Lung (tissue), 12 donors: ENCODE measurements around the gene MTUS2. TPM values are rescaled to one million over a fixed set of nuclear protein-coding genes. Genes with fewer than 3 reads are reported as not detected.

Experiments used
- ATAC-seq: fragments of 200-7000 bp; cut with Tn5 transposase; one replicate; pipeline ENCODE4 v1.9.1; 2020; ENCODE audit warnings: moderate number of reproducible peaks; ENCODE audit not compliant: insufficient read depth, low FRiP score
- DNase-seq, 3 donors: peaks; one replicate each; pipeline ENCODE4 v3.0.0-alpha.2; 2013 to 2017
- H3K27ac ChIP-seq, 2 donors: one replicate each; pipeline ENCODE4 v1.5.1; 2013; ENCODE audit warnings: mild to moderate bottlenecking in 2 of 2, moderate library complexity in 2 of 2, control low read depth in 1 of 2, inconsistent platforms in 1 of 2, low read depth in 1 of 2, low read length in 1 of 2
- H3K27me3 ChIP-seq, 3 donors: one replicate each; pipeline ENCODE4 v1.5.1; 2013; ENCODE audit warnings: low read length in 2 of 3; ENCODE audit not compliant: control insufficient read depth in 3 of 3, insufficient read depth in 3 of 3
- H3K36me3 ChIP-seq, 4 donors: one replicate each; pipeline ENCODE4 v1.5.1; 2013; ENCODE audit warnings: low read length in 4 of 4, mild to moderate bottlenecking in 1 of 4, moderate library complexity in 1 of 4; ENCODE audit not compliant: control insufficient read depth in 4 of 4, insufficient read depth in 4 of 4
- H3K4me1 ChIP-seq, 5 donors: one replicate each; pipeline ENCODE4 v1.5.1; 2013; ENCODE audit warnings: low read length in 5 of 5, mild to moderate bottlenecking in 2 of 5, moderate library complexity in 1 of 5; ENCODE audit not compliant: control insufficient read depth in 5 of 5, insufficient read depth in 5 of 5
- H3K4me3 ChIP-seq: one replicate; pipeline ENCODE4 v1.5.1; 2013; ENCODE audit warnings: mild to moderate bottlenecking, control low read depth, moderate library complexity
- H3K9ac ChIP-seq, 2 donors: one replicate each; pipeline ENCODE4 v1.5.1; 2013; ENCODE audit warnings: low read length in 2 of 2, control low read depth in 1 of 2; ENCODE audit not compliant: insufficient read depth in 1 of 2
- H3K9me3 ChIP-seq, 4 donors: one replicate each; pipeline ENCODE4 v1.5.1; 2013; ENCODE audit warnings: low read length in 3 of 4, mild to moderate bottlenecking in 1 of 4, moderate library complexity in 1 of 4; ENCODE audit not compliant: control insufficient read depth in 4 of 4, insufficient read depth in 3 of 4
- WGBS, 2 donors: extraction: QIAGEN DNeasy Blood & Tissue Kit; methylation state at CpG; one replicate each; pipeline ENCODE4 v1.1.7; 2013; 5-methylcytosine and 5-hydroxymethylcytosine counted together
- polyA plus RNA-seq, 2 donors: library from polyadenylated mRNA; stranded (reverse); fragments of 200-250 nt; gene quantifications; one replicate each; pipeline ENCODE4 v1.2.1, GENCODE V29; 2013
- total RNA-seq, 2 donors: library from RNA; depleted of rRNA in 1 of 2; stranded (reverse); fragments of >200 nt in 1 of 2; gene quantifications; one replicate each; pipeline ENCODE4 v1.2.1, GENCODE V29; 2014 to 2021
- TF ChIP-seq, protein P1 (sequence below): IDR thresholded peaks from 2 replicates; pipeline ENCODE4 v1.5.1; 2012; ENCODE audit warnings: mild to moderate bottlenecking; ENCODE audit errors: control extremely low read depth, extremely low read depth
- donor health status: control.
- donor health status: control.
- donor health status: Bipolar disorder and iron deficiency.
- donor health status: healthy.
- donor health status: DM: yes; HTN: yes; CAD: no.

Gene MTUS2
- total and polyA plus RNA-seq, 4 donors, result 0.03 to 0.54 (median 0.08) TPM

DNA sequence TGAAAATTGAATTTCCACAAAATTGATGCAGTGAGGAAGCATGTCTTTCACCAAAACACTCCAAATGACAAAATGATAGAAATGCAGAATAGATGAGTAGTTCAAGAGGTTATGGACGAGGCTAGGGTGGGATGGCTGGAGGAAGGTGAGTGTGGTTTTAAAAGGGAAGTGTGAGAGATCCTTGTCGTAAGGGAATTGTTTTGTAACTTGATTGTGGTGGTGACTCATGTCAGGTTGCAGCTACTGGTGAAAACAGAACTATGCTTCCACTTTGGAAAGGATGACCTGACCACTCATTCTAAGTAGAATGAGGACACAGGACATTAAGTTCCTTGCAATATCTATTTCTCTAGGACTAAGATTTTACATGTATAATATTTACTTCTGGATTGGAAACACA is 345.7 kb downstream of the MTUS2 start:
- H3K27me3 ChIP-seq, result peaks cover 0 to 2% (median 0%) of the 10 kb centered on the region in 3 donors
- TF ChIP-seq, protein P1, sequence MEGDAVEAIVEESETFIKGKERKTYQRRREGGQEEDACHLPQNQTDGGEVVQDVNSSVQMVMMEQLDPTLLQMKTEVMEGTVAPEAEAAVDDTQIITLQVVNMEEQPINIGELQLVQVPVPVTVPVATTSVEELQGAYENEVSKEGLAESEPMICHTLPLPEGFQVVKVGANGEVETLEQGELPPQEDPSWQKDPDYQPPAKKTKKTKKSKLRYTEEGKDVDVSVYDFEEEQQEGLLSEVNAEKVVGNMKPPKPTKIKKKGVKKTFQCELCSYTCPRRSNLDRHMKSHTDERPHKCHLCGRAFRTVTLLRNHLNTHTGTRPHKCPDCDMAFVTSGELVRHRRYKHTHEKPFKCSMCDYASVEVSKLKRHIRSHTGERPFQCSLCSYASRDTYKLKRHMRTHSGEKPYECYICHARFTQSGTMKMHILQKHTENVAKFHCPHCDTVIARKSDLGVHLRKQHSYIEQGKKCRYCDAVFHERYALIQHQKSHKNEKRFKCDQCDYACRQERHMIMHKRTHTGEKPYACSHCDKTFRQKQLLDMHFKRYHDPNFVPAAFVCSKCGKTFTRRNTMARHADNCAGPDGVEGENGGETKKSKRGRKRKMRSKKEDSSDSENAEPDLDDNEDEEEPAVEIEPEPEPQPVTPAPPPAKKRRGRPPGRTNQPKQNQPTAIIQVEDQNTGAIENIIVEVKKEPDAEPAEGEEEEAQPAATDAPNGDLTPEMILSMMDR, result no peak
- ATAC-seq (no peak), DNase-seq (no peak)
- H3K4me1 ChIP-seq, result peaks cover 0 to 7% (median 5%) of the 10 kb centered on the region in 5 donors
- H3K4me3 ChIP-seq, result no peak overlapping the region
- no peaks in the 10 kb centered on the region for H3K36me3 ChIP-seq
- no peak overlapping the region for H3K27ac ChIP-seq
- H3K9me3 ChIP-seq, result no peaks in the 10 kb centered on the region
- H3K9ac ChIP-seq, result no peak overlapping the region
- 11 to 37% methylated on average over 2 of the region's 2 CpGs for WGBS, 2 donors

DNA sequence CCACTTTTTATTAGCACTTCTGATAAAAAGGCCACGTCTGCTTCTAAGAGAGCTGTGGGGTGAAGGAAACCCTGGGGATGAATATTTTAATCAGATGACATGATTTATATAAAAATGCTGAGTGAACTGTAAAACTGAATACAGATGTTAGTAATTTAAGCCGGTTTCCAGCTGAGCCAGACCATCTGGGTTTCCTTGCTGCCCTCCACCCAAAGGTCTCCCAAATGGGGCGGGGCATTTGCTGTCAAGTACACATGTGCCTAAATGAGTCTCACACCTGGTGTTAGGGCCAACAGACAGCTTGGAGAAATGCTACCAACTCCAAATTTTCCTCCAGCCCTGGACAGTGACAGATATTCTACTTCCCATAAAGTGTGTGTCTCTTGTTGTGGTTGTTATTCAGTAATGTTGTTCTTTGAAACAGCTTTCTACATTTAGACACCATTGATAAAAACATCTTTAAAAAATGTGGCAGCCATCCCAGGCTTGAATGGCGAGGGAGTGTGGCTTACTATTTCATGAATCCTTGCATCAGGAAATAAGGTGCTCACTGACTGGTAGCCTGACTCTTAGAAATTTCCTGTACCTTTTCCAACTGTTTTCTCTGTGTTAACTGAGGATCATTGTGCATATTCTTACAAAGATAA is 350.4 kb downstream of the MTUS2 start:
- Histone ChIP-seq H3K27ac (peak overlapping the region in 1 of 2 donors; percentile 9), H3K36me3 (no peaks in the 10 kb centered on the region), H3K27me3 (no peaks in the 10 kb centered on the region), H3K4me1 (peaks cover 0 to 10% (median 5%) of the 10 kb centered on the region in 5 donors), H3K9me3 (no peaks in the 10 kb centered on the region), H3K9ac (no peak overlapping the region), H3K4me3 (no peak overlapping the region)
- ATAC-seq (no peak), DNase-seq (peak in 2 of 3 donors; percentile 31 to 47)
- 60 to 81% methylated on average over 4 of the region's 4 CpGs for WGBS, 2 donors
- TF ChIP-seq, protein P1, result no peak

DNA sequence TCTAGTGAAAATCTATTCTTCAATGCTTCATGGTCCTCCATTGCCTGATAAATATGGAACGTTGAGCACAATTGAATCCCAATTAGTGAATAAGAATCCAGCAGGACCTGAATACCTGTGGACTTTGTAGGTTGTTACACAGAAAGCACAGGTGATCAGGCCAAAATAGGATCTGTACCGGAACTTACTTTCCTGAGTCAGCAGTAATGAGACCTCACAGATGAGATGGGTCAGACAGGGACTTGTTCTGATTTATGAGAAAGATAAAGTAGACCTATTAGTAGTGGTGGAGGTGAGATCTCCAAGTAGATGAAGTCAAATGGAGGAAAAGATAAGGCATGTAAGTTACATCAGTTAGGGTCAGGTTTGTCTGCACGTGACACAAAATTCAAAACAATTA is 351.1 kb downstream of the MTUS2 start:
- TF ChIP-seq, protein P1, result no peak
- WGBS, 2 donors, result 88 to 92% methylated on average over 3 of the region's 3 CpGs
- Histone ChIP-seq H3K9me3 (no peaks in the 10 kb centered on the region), H3K4me3 (no peak overlapping the region), H3K9ac (no peak overlapping the region), H3K4me1 (peaks cover 0 to 10% (median 5%) of the 10 kb centered on the region in 5 donors), H3K27ac (no peak overlapping the region), H3K27me3 (no peaks in the 10 kb centered on the region), H3K36me3 (no peaks in the 10 kb centered on the region)
- DNase-seq (no peak), ATAC-seq (no peak)
